IMR-90 (cell line): Measurements from ENCODE around the gene TMEM233. TPM values are rescaled to one million over a fixed set of nuclear protein-coding genes. Genes with fewer than 3 reads are reported as not detected.

ENCODE experiments used
- ATAC-seq: fragments of 200-7000 bp; cut with Tn5 transposase; 2 replicates; pipeline ENCODE4 v1.9.1; 2020; ENCODE audit warnings: low read depth, mild to moderate bottlenecking, moderate library complexity
- BruUV-seq: library from RNA; stranded (reverse); fragments of 400-500 nt; replicated peaks from 2 replicates; lab custom pipeline; 2021; lab: Mats Ljungman, UMichigan
- CTCF ChIA-PET: fragments of 300-600 bp; formaldehyde crosslinking; extraction: SDS; loops from one replicate; lab custom pipeline; 2021; ENCODE audit warnings: antibody characterized with exemption; lab: Yijun Ruan, JAX
- POLR2A ChIA-PET: fragments of 300-600 bp; sonication (Branson Sonifier 250); formaldehyde crosslinking; loops from one replicate; lab custom pipeline; 2022; ENCODE audit warnings: antibody characterized with exemption; ENCODE audit not compliant: unreplicated experiment; lab: Charles Lee
- DNase-seq: peaks from one replicate; pipeline ENCODE4 v3.0.0; 2013
- H2AFZ ChIP-seq: replicated peaks from 2 replicates; pipeline ENCODE3; 2013; ENCODE audit warnings: low read length, mild to moderate bottlenecking; ENCODE audit not compliant: poor library complexity
- H2AK5ac ChIP-seq: 2 replicates; pipeline ENCODE4 v1.6.1; 2013; ENCODE audit warnings: low read depth, low read length, inconsistent platforms
- H2AK9ac ChIP-seq: replicated peaks from 2 replicates; pipeline ENCODE3; 2013; ENCODE audit warnings: mild to moderate bottlenecking, low read depth, low read length, moderate library complexity; ENCODE audit not compliant: poor library complexity
- H2BK120ac ChIP-seq: 2 replicates; pipeline ENCODE4 v1.6.1; 2013; ENCODE audit warnings: low read depth, low read length, inconsistent platforms
- H2BK15ac ChIP-seq: 3 replicates; pipeline ENCODE4 v1.6.1; 2013; ENCODE audit warnings: low read depth, low read length, inconsistent platforms
- H2BK20ac ChIP-seq: 2 replicates; pipeline ENCODE4 v1.6.1; 2013; ENCODE audit warnings: low read depth, mild to moderate bottlenecking, inconsistent platforms, low read length, moderate library complexity
- H2BK5ac ChIP-seq: 2 replicates; pipeline ENCODE4 v1.6.1; 2013; ENCODE audit warnings: mild to moderate bottlenecking, low read depth, low read length, inconsistent platforms; ENCODE audit not compliant: poor library complexity, severe bottlenecking
- H3K14ac ChIP-seq: replicated peaks from 2 replicates; pipeline ENCODE4 v1.6.1; 2013; ENCODE audit warnings: low read depth, low read length, inconsistent platforms
- H3K18ac ChIP-seq: 2 replicates; pipeline ENCODE4 v1.6.1; 2013; ENCODE audit warnings: low read depth, low read length, control low read depth
- H3K23ac ChIP-seq: 2 replicates; pipeline ENCODE4 v1.6.1; 2013; ENCODE audit warnings: low read depth, low read length, inconsistent platforms
- H3K27ac ChIP-seq: 2 replicates; pipeline ENCODE4 v1.5.1; 2013; ENCODE audit warnings: mild to moderate bottlenecking, control low read depth, low read length; ENCODE audit not compliant: insufficient read depth
- H3K27me3 ChIP-seq: 2 replicates; pipeline ENCODE4 v1.6.1; 2013; ENCODE audit warnings: low read length; ENCODE audit not compliant: control insufficient read depth, insufficient read depth
- H3K36me3 ChIP-seq: 2 replicates; pipeline ENCODE4 v1.6.1; 2013; ENCODE audit warnings: low read length, mixed read lengths; ENCODE audit not compliant: control insufficient read depth, insufficient read depth
- H3K4ac ChIP-seq: 2 replicates; pipeline ENCODE4 v1.6.1; 2013; ENCODE audit warnings: low read depth, low read length, inconsistent platforms
- H3K4me1 ChIP-seq: 2 replicates; pipeline ENCODE4 v1.6.1; 2013; ENCODE audit warnings: low read length, mixed read lengths; ENCODE audit not compliant: control insufficient read depth, insufficient read depth
- H3K4me2 ChIP-seq: 2 replicates; pipeline ENCODE4 v1.6.1; 2013; ENCODE audit warnings: low read depth, mild to moderate bottlenecking, control low read depth, low read length, moderate library complexity
- H3K4me3 ChIP-seq: 2 replicates; pipeline ENCODE4 v1.5.1; 2013; ENCODE audit warnings: low read depth, mild to moderate bottlenecking, control low read depth, low read length, moderate library complexity; ENCODE audit not compliant: insufficient read depth
- H3K56ac ChIP-seq: 2 replicates; pipeline ENCODE4 v1.6.1; 2013; ENCODE audit warnings: low read length, inconsistent platforms; ENCODE audit not compliant: insufficient read depth; ENCODE audit errors: extremely low read depth
- H3K79me1 ChIP-seq, 2 experiments: 2 replicates each; pipeline ENCODE4 v1.6.1; 2013; ENCODE audit warnings: low read length in 2 of 2, inconsistent platforms in 1 of 2, low read depth in 1 of 2
- H3K9ac ChIP-seq: 2 replicates; pipeline ENCODE4 v1.6.1; 2013; ENCODE audit warnings: low read depth, low read length, control low read depth
- H3K9me1 ChIP-seq: 2 replicates; pipeline ENCODE4 v1.6.1; 2013; ENCODE audit warnings: low read length, inconsistent platforms; ENCODE audit not compliant: insufficient read depth
- H3K9me3 ChIP-seq: 2 replicates; pipeline ENCODE4 v1.6.1; 2013; ENCODE audit warnings: low read length; ENCODE audit not compliant: control insufficient read depth, insufficient read depth
- H4K20me1 ChIP-seq: 2 replicates; pipeline ENCODE4 v1.6.1; 2013; ENCODE audit warnings: low read length, inconsistent platforms; ENCODE audit not compliant: insufficient read depth
- H4K5ac ChIP-seq: 2 replicates; pipeline ENCODE4 v1.6.1; 2013; ENCODE audit warnings: mild to moderate bottlenecking, low read depth, low read length, control low read depth
- H4K8ac ChIP-seq, 2 experiments: 2 replicates each; pipeline ENCODE4 v1.6.1; 2013; ENCODE audit warnings: low read depth in 2 of 2, low read length in 2 of 2, control low read depth in 1 of 2, inconsistent platforms in 1 of 2
- H4K91ac ChIP-seq: 2 replicates; pipeline ENCODE4 v1.6.1; 2013; ENCODE audit warnings: low read depth, low read length, inconsistent platforms; ENCODE audit not compliant: insufficient read depth
- FOS ChIP-seq: fragments of 150-350 bp; IDR thresholded peaks from 2 replicates; pipeline ENCODE4 v1.6.1; 2016; ENCODE audit warnings: low read depth, low read length
- MAFK ChIP-seq: IDR thresholded peaks from 2 replicates; pipeline ENCODE4 v1.6.1; 2012; ENCODE audit warnings: low read depth, low read length, improper control_type of control experiment
- MXI1 ChIP-seq: IDR thresholded peaks from 2 replicates; pipeline ENCODE4 v1.6.1; 2012; ENCODE audit warnings: low read depth, mild to moderate bottlenecking, low read length, moderate library complexity, borderline replicate concordance
- NFE2L2 ChIP-seq: fragments of 150-350 bp; IDR thresholded peaks from 2 replicates; pipeline ENCODE4 v1.6.1; 2016; ENCODE audit warnings: low read depth, mild to moderate bottlenecking, low read length
- RAD21 ChIP-seq: IDR thresholded peaks from 2 replicates; pipeline ENCODE4 v1.6.1; 2012; ENCODE audit warnings: low read length, improper control_type of control experiment
- SMC3 ChIP-seq: fragments of 150-350 bp; IDR thresholded peaks from 2 replicates; pipeline ENCODE4 v1.6.1; 2016; ENCODE audit warnings: low read depth, mild to moderate bottlenecking, antibody characterized with exemption, low read length, moderate library complexity
- USF2 ChIP-seq: fragments of 150-350 bp; IDR thresholded peaks from 2 replicates; pipeline ENCODE4 v1.6.1; 2017; ENCODE audit warnings: mild to moderate bottlenecking, antibody characterized with exemption, low read length, low read depth
- WGBS, 2 experiments: methylation state at CpG; one replicate each; pipeline versions ENCODE4 v1.1.5 to v1.1.7; 2013; ENCODE audit warnings: missing lambda C conversion rate in 2 of 2; ENCODE audit not compliant: insufficient read length in 1 of 2; ENCODE audit errors: extremely low coverage in 2 of 2; 5-methylcytosine and 5-hydroxymethylcytosine counted together
- dilution Hi-C: fragments of 300-500 bp; cut with HindIII; formaldehyde crosslinking; loops from one replicate; pipeline ENCODE4 v1.14.3; 2018; ENCODE audit warnings: low sequenced_read_pairs; ENCODE audit not compliant: unreplicated experiment
- in situ Hi-C: fragments of 300-500 bp; cut with MboI; formaldehyde crosslinking; loops from 3 replicates; pipeline ENCODE4 v1.14.3; 2019; ENCODE audit warnings: low sequenced_read_pairs, inconsistent platforms, mixed read lengths
- intact Hi-C: fragments of 100-400 bp; cut with micrococcal nuclease; formaldehyde crosslinking; loops from 2 replicates; pipeline ENCODE4 v1.10.0; 2022
- polyA plus RNA-seq, 3 experiments: library from polyadenylated mRNA; depleted of rRNA; stranded (reverse); fragments of >200 nt; gene quantifications; 2 replicates each; pipeline ENCODE4 v1.2.3, GENCODE V29; 2012; ENCODE audit warnings: low replicate concordance in 1 of 3
- total RNA-seq: library from RNA; depleted of rRNA; stranded (reverse); fragments of >200 nt; gene quantifications from 2 replicates; pipeline ENCODE4 v1.2.3, GENCODE V29; 2012
- TF ChIP-seq, protein P1 (sequence below): fragments of 150-350 bp; IDR thresholded peaks from 2 replicates; pipeline ENCODE4 v1.6.1; 2016; ENCODE audit warnings: low read depth, mild to moderate bottlenecking, low read length, moderate library complexity, borderline replicate concordance

The TMEM233 gene
- total and polyA plus RNA-seq, 2 of the 4 experiments (the other 2 are of a cell fraction), result not detected

- no peak overlapping the region for H2BK20ac ChIP-seq
- no peak overlapping the region for H3K14ac ChIP-seq
- H2BK5ac ChIP-seq, result no peak overlapping the region
- no peaks in the 10 kb centered on the region for H3K4me1 ChIP-seq
- ChIA-PET POLR2A (no interaction called here), CTCF (interaction anchor here (0.6 kb wide), 2 partner anchors 36 to 229 kb away, joined by 3 to 4 read pairs; no protein-coding TSS in a partner anchor)
- no peaks in the 10 kb centered on the region for H3K9me1 ChIP-seq
- no peak overlapping the region for H3K9ac ChIP-seq
- no peak overlapping the region for H4K5ac ChIP-seq
- H4K20me1 ChIP-seq, result no peaks in the 10 kb centered on the region
- H3K9me3 ChIP-seq, result no peaks in the 10 kb centered on the region
- H2BK15ac ChIP-seq, result no peak overlapping the region
- no peak overlapping the region for H3K4ac ChIP-seq
- TF ChIP-seq SMC3, result no peak
- TF ChIP-seq, protein P1, sequence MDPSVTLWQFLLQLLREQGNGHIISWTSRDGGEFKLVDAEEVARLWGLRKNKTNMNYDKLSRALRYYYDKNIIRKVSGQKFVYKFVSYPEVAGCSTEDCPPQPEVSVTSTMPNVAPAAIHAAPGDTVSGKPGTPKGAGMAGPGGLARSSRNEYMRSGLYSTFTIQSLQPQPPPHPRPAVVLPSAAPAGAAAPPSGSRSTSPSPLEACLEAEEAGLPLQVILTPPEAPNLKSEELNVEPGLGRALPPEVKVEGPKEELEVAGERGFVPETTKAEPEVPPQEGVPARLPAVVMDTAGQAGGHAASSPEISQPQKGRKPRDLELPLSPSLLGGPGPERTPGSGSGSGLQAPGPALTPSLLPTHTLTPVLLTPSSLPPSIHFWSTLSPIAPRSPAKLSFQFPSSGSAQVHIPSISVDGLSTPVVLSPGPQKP, result no peak
- TF ChIP-seq MAFK, result no peak
- no peak for TF ChIP-seq USF2
- no peak for TF ChIP-seq FOS
- TF ChIP-seq MXI1, result no peak
- TF ChIP-seq RAD21, result no peak
- TF ChIP-seq NFE2L2, result no peak
- no CpG with 5 or more reads among the region's 1 CpG for WGBS, 2 experiments
- dilution Hi-C loops, result no loop called here
- H4K8ac ChIP-seq, result no peak overlapping the region
- H3K36me3 ChIP-seq, result no peaks in the 10 kb centered on the region
- intact Hi-C loops, result no loop called here
- DNase-seq (no peak), ATAC-seq (no peak)
- H3K27ac ChIP-seq, result no peak overlapping the region
- H4K91ac ChIP-seq, result no peak overlapping the region
- in situ Hi-C loops, result no loop called here
- H3K27me3 ChIP-seq, result no peaks in the 10 kb centered on the region
- H2AK5ac ChIP-seq, result no peak overlapping the region
- no peak overlapping the region for H3K23ac ChIP-seq
- H3K18ac ChIP-seq, result no peak overlapping the region
- no TSS peak for BruUV-seq
- H3K4me2 ChIP-seq, result no peak overlapping the region
- H2BK120ac ChIP-seq, result no peak overlapping the region
- H3K79me1 ChIP-seq, result no peaks in the 10 kb centered on the region
- H3K56ac ChIP-seq, result no peak overlapping the region
- H2AK9ac ChIP-seq, result no peak overlapping the region
- H3K4me3 ChIP-seq, result no peak overlapping the region
- no peak overlapping the region for H2AFZ ChIP-seq
These were observed 26.9 kb downstream of the TMEM233 start for GRCh38 chr12:119620490-119620889.
